AG20443 (cell line): ENCODE measurements around the gene FDCSP.
"Not testable (repeated sequence)": the region's sequence is repeated elsewhere in the genome, so short reads cannot be mapped to it uniquely, and the experiment has no call there.

Experiments
- DNase-seq: peaks from one replicate; pipeline ENCODE4 v3.0.0; 2012; ENCODE audit warnings: low spot score, mixed read lengths

FDCSP gene

DNA sequence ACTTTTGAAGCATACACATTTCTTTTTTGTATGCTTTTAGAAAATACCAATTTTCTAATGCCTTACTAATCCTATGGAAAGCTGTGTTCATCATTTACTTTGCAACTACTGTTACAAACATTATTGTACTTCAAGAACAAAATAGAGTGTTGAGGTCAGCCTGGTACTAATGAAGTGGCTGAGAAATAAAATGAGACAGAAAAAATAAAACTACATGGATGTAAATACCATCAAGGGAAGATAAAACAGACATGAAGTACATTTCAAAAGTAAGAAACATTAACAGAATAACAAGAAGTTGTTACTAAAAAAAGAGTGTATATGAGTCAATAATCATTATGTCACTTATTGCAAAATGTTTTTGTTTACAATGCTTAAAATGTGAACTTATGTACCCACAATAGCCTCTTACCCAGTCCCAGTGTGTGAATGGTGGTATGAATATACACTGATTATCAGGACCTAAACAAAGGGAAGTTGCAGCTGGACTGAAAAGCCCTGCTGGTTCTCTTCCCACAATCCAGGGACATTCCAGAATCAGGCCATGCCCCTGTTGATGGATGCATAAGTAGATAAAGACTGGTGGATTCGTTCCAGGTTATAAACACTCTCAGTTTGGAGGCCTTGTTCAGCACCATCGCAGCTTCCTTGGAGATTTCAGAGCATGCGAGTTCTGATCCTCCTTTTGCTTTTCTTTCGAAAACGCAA is 14.1 kb downstream of the FDCSP start:
- no peak for DNase-seq

GRCh38 chr4:70242297-70242696 is 16.4 kb downstream of the FDCSP start, which contains the start of gene CSN3:
Gene CSN3, plus strand, starts transcription at chr4:70242597. Its CDS starts 2,223 bp downstream, at chr4:70244820.
- DNase-seq: not testable (repeated sequence)

DNA sequence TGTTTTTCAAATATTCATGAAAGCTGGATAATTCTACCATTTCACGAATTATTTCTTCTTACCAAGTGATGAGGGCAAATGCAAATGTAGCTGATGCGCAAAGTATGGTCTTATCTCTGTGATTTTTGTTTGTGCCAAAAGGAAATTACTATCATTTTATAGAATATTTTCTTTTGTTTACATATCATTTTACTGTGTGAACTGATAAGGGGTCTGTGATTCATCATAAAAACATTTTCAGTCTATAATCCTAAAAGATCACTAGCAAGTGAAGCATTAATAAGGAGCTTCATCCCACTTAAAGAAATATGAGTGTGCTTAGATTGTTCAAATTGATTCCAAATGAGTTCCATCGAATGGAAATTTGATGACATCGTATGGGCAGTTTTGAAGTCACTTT is 17.2 kb downstream of the FDCSP start:
- no peak for DNase-seq

GRCh38 chr4:70251250-70251944 is 25.5 kb downstream of the FDCSP start:
- DNase-seq: no peak

DNA sequence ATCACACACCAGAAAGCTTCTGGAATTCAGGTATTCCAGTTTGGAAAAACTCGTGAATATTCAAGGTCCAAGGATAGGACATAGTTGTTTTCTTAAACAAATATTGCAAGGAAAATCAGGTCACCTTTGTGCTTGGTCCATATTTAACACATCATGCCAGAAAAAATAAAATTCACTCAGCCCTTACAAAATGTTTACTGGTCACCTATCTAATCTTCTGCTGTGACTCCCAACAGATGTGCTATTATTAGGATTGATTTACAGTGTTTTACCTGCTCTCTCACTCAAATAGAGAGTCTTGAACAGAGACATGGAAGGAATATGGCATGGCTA is 26.0 kb downstream of the FDCSP start:
- DNase-seq: no peak

GRCh38 chr4:70269674-70270073 is 43.8 kb downstream of the FDCSP start:
- DNase-seq: no peak

GRCh38 chr4:70277121-70277520 is 51.2 kb downstream of the FDCSP start:
- no peak for DNase-seq

DNA sequence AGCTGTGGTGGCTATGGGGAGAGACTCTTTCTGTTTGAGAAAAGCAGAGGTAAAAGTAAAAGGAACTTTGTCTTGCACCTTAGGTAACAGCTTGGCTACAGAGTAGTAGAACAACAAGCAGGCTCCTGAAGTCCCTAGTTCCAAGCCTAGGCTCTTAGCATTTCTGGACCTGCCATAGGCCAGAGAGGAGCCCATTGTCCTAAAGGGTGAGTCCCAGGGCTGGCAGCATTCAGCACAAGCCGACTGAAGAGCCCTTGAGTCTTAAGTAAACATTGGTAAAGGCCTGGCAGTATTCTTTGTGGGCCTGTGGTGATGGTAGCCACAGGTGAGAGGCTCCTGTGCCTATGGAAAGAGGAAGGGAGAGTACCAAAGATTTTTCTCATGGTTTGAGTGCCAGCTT is 54.6 kb downstream of the FDCSP start:
- DNase-seq: no peak
